ENCODE results near the gene NIPA2. TPM values are rescaled to one million over a fixed set of nuclear protein-coding genes. Genes with fewer than 3 reads are reported as not detected.
"Not testable (repeated sequence)": the region's sequence is repeated elsewhere in the genome, so short reads cannot be mapped to it uniquely, and the experiment has no call there.

NIPA2 gene
- 100 to 1,000 TPM; 113 to 115 TPM for total RNA-seq

DNA sequence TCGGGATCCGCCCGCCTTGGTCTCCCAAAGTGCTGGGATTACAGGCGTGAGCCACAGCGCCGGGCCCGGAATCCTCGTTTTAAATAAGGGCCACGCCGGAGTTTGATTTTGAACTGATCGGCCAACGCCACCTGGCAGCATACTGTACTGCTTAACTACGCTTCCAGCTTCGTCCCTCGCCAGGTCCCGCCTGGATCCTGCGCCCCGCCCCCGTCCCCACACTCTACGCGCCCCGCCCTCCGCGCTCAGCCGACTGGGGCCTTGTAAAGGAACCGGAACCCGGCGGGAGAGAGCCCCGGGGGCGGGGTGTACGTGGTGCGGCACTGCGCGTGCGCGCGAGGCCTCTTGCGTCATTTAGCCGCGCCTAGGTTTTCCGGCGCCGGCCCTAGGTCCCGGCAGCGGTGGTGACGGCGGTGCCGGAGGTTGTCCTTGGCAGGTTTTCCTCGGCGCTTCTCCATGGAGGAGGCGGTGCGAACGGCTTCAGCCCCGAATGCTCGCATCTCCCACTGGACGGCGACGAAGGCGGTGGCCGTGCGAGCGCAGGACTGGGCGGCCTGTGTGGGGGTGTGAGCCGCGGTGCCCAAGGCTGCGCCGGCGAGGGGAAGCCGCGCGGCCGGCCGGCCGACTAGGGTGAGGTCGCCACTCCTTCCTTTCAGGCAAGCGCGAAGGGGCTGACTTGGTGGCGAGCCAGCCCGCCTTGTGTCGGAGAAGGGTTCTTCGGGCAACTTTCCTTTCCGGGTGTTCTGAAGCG is at the start of gene NIPA2:
NIPA2 (plus strand) TSS at position 375 of the 751 bp plus-strand sequence. CDS start 13,066 bp downstream, outside the sequence.
- CTCF ChIA-PET: interaction anchor here (1.3 kb wide), 1 partner anchor 17 kb away, joined by 3 read pairs; no protein-coding TSS in a partner anchor
- POLR2A ChIA-PET: interaction anchor here (0.6 to 1.4 kb wide), 5 partner anchors 13 to 201 kb away, joined by 3 to 5 read pairs (median 3); partner anchors contain the start of gene TUBGCP5

DNA sequence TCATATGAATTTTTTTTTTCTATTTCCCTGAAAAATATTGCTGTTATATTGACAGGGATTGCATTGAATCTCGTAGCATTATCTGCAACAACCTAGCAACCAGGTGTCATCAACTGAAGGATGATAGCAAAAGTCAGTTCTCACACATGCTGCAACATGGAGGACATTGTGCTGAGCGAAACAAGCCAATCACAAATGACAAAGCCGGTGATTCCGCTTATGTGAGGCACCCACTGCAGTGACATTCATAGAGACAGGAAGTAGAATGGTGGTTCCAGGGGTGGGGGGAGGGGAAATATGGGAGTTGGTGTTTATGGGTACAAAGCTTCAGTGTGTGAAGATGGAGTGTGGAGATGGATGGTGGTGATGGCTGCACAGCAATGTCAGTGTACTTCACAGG is 44.4 kb upstream of the NIPA2 start:
- ChIA-PET POLR2A (interaction anchor here (0.6 kb wide), 1 partner anchor 41 kb away, joined by 3 read pairs; no protein-coding TSS in a partner anchor), CTCF (no interaction called here)

DNA sequence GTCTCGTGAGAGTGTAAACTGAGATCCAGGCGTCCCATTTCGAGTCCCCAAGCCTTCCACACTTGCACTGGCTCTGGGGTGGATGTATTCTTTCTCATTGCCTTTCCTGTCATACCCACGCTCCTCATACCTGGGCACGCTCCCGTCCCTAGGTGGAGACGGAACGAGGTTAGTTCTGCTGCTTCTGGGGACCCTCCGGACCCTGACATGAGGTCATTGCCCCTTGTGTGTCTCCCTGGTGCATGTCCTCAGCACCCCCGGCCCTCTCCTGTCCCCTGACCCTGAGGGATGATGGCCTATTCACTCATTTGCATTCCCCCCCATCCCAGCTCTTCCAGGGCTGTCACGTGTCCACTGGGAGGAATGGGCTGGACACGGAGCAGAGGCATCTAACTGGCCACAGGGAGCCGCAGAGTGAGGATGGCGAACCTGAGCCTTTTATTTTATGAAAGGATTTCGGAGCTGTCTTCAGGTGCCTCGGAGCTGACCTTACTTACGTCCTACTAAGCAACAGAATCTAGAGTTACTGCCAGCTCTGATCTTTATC is 43.8 kb upstream of the NIPA2 start:
- POLR2A ChIA-PET: interaction anchor here (0.6 kb wide), 1 partner anchor 41 kb away, joined by 3 read pairs; no protein-coding TSS in a partner anchor
- CTCF ChIA-PET: no interaction called here

DNA sequence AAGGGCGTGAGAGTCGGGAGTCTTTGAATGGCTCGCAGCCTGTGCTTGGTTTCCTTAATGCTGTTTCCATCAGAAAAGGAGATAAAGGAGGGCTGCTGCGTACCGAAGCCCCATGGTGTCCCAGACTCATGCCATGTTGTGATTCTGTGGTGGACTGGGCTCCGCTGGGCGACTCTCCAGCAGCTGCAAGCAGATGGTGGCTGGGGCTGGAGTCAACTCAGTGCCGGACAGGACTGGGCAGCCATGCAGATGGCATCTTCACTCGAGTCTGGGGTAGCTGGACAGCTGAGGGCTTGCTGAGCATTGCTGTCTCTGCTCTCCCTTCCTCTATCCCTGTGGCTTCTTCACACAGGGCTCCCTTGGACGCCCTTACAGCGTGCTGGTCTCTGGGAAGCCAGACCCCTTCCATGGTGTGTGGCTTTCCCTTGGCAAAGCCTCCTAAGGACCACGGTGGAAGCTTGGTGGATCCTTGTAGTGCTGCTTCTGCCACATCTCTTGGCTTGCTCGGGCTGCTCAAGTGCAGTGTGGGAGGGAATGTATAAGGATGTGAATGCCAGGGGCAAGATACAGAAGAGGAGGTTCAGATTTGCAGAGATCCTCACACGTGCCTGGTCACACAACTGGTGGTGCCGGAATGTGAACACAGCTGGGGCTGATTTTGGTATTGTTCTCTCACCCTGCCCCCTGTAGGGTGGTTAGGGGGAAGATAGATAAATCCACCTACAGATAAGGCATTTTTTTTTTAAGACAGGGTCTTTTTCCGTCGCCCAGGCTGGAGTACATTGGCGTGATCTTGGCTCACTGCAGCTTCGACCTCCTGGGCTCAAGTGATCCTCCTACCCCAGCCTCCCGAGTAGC is 43.0 kb upstream of the NIPA2 start:
- CTCF ChIA-PET: no interaction called here
- POLR2A ChIA-PET: interaction anchor here (1.3 kb wide), 1 partner anchor 43 kb away, joined by 3 read pairs; the partner anchor contains the start of gene NIPA2

DNA sequence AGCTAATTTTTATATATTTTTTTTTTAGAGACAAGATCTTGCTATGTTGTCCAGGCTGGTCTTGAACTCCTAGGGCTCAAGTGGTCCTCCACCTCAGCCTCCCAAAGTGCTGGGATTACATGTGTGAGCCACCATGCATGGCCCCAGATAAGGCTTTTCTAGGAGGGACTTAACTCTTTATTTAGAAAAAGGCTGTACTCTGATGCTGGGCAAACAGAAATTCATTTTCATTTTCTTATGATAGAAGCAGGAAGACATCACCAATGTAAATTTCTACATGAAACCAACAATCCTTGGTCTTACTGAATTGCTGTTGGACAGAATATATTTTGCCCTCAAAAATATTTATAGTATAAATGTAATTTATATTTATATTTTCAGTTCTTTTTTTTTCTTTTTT is 42.4 kb upstream of the NIPA2 start:
- POLR2A ChIA-PET: interaction anchor here (1.3 kb wide), 1 partner anchor 42 kb away, joined by 3 read pairs; the partner anchor contains the start of gene NIPA2
- CTCF ChIA-PET: no interaction called here

DNA sequence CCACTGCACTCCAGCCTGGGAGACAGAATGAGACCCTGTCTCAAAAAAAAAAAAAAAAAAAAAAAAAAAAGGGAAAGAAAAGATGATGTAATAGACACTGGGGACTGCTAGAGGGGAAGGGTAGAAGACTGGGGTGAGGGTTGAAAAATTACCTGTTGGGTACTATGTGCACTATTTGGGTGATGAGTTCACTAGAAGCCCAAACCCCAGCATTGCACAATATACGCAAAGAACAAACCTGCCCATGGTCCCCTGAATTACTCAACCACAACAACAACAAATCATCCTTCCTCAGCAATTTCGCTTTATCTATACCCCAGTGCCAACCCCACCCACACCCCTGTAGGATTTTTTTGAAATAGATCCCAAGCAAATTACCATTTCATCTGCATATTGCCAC is 38.6 kb upstream of the NIPA2 start:
- CTCF ChIA-PET: no interaction called here
- POLR2A ChIA-PET: no interaction called here

DNA sequence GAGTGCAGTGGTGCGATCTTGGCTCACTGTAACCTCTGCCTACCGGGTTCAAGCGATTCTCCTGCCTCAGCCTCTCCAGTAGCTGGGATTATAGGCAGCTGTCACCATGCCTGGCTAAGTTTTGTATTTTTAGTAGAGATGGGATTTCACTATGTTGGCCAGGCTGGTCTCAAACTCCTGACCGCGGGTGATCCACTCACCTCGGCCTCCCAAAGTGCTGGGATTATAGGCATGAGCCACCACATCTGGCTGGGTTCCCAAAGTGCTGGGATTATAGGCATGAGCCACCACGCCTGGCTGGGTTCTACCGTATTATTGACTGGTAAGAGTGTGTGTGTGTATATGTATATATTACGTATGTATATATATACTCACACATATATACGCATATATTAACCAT is 35.5 kb upstream of the NIPA2 start:
- CTCF ChIA-PET: interaction anchor here (0.7 kb wide), 1 partner anchor 45 kb away, joined by 3 read pairs; no protein-coding TSS in a partner anchor
- POLR2A ChIA-PET: not testable (repeated sequence)

DNA sequence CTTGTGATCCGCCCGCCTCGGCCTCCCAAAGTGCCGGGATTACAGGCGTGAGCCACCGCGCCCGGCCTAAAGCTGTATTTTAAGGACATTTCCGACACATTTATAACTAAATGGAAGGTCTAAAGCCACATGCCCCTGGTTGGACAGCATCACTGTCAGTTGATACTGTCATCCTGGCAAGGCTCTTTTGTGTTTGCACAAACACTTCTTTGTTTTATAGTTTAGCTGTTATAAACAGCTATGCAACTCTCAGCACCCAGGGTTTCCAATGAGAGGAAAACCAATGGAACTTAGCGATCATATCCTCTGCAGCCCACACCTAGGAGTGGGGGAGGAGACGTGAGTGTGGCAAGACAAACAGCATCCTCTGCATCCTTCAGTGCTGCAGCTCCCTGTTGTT is 32.3 kb upstream of the NIPA2 start:
- ChIA-PET POLR2A (interaction anchor here (0.6 kb wide), 1 partner anchor 47 kb away, joined by 5 read pairs; no protein-coding TSS in a partner anchor), CTCF (no interaction called here)

DNA sequence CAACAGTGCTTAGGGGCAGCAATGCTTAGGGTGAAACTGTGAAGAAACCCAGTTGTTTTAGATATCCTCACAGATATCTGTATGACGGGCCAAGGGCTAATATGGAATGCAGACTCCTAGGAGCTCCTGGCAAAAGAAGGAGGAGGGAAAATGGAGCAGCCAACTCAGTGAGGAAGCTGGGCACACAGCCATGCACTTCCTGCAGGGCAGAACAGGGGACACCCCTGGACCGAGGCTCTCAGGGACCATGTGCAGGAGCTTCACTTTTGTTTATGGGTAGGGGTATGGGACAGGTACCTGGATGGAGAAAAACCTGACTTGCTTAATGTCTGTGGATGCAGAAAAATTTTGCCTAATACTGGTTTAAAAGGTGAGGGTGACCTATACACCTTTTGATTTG is 31.8 kb upstream of the NIPA2 start:
- POLR2A ChIA-PET: no interaction called here
- CTCF ChIA-PET: no interaction called here

DNA sequence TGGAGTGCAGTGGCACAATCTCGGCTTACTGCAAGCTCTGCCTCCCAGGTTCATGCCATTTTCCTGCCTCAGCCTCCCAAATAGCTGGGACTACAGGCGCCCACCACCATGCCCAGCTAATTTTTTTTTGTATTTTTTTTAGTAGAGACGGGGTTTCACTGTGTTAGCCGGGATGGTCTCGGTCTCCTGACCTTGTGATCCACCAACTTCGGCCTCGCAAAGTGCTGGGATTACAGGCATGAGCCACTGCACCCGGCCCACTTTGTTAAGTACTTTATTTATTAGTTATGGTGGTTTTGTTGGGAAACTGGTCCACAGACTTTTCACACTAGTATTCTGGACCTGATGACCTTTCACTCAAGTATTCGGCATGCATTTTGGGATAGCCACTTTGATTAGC is 30.6 kb upstream of the NIPA2 start:
- CTCF ChIA-PET, POLR2A ChIA-PET: not testable (repeated sequence)

DNA sequence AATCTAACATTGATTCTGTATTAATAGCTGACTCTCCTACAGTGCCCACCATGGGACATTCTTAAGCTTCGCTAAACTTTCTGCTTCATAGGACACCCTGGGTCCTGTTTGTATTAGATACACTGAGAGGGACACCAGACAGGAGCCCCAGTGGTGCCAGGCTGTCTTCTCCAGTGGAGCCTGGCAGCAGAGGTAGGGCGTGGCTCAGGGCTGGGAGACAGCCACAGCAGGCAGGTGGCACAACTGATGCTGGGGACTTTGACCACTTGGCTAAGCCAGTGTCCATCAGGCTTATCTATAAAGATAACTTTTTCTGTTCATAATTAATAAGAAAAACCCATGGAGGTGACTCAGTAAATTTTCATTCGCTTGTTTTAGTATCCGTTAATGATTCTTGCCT is 30.2 kb upstream of the NIPA2 start:
- POLR2A ChIA-PET: no interaction called here
- CTCF ChIA-PET: no interaction called here

DNA sequence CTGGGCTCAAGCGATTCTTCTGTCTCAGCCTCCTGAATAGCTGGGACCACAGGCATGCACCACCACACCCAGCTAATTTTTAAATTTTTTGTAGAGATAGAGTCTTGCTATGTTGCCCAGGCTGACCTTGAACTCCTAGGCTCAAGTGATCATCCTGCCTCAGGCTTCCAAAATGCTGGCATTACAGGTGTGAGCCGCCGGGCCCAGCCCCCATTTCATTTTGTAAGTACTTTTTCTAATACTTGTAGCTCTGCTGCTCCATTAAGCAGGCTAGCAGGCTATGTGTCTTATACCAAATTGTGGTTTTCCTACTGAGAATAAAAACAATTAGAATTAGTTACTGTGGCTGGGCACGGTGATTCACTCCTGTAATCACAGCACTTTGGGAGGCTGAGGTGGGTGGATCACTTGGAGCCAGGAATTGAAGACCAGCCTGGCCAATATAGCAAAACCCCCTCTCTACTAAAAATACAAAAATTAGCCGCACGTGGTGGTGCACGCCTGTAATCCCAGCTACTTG is 29.6 kb upstream of the NIPA2 start:
- POLR2A ChIA-PET: no interaction called here

DNA sequence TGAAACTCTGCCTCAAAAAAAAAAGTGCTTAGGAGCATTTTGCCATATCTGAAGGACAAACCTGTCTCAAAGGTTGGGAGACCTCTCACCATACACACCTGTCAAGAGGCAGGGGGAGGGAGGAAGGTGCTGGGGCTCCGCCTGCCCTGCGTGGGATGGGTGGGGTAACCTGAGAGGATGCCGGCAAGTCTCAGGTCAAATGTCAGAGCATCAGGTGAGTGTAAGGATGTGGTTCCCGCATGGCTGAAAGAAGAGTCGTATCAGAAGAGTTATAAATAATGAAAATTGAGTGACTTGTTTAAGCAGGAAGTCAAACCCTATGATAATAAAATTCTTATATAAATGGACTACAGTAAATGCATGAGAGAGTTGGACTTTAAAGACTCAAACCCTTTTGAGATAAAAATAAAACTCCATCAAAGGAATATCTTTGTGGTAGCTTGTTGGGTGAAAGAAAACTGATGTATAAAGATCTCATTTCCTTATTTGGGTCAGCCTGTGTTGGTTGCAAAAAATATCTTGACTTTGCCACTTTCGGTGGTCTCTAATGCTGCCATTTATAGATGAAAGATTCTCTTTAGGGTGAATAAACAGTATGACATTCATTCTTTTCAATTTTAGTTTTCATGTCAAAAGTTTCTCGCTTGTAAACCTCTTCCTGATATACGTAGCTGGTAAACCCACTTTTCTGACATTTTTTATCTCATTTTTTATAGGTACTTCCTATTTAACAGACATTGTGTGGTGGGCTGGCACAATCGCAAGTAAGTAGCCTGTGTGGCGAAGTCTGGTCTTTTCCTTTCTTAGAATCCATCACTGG is 28.2 kb upstream of the NIPA2 start:
- ChIA-PET CTCF (interaction anchor here (0.6 kb wide), 1 partner anchor 27 kb away, joined by 3 read pairs; no protein-coding TSS in a partner anchor), POLR2A (no interaction called here)

More for the DNA sequence above, 29.6 kb upstream of the NIPA2 start:
- CTCF ChIA-PET: no interaction called here

DNA sequence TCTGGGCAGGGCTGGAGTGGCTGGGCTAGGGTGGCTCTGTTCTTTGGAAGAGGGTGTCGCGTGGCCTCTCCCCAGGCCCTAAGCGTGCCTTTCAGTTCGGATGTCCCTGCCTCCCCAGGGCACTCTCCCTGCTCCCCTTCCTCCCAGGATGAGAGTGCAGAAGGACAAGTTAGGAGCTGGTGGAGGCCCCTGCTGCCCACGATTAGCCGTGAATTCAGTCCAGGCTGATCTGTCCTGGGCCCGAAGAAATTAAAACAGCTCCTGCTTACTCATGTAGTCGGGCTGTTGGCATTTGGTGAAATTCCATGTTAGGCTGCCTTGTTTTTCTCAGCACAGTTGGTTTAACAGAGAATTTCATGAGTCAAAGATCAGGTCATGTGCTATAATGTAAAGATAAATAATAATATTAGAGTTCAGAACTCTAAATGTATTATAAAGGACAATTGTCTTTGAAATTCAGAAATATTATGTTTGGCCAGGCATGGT is 27.6 kb upstream of the NIPA2 start:
- CTCF ChIA-PET: interaction anchor here (0.6 kb wide), 1 partner anchor 27 kb away, joined by 3 read pairs; no protein-coding TSS in a partner anchor
- POLR2A ChIA-PET: no interaction called here

DNA sequence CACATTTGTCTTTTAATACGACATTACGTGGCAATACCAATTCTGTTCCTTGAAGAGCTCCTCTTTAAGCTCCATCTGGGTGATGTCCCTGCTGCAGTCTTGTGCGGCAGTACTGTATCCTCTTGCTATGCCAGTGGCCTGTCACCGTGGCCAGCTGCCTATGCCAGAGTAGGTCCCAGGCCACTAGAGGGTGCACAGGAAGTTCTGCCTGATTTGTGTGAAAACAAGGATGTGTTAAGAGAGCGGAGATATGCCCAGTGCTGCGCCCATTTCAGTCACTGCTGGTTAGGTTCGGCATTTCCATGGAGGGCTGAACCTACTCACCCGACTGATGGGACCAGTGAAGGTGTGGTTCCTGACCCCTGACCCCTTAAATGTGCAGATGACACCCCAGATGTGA is 26.8 kb upstream of the NIPA2 start:
- ChIA-PET CTCF (no interaction called here), POLR2A (no interaction called here)

DNA sequence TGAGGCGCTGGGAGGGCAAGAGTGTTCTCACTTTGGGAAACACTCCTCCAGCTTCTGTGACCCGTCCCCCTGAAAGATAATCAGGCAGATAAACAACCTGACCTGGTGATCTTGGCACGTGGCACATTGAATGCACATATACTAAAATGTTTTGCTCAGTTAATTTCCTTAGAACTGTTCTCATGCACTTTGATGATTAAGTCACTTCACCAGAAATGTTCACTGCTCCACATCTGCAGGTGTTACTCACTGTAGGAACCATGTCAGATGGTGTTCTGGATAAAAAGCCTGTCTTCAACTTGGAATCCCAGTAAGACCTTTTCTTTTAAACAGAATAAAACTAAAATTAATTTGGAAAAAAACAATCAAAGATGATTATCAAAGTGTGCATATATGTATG is 24.6 kb upstream of the NIPA2 start:
- POLR2A ChIA-PET: no interaction called here
- CTCF ChIA-PET: no interaction called here

DNA sequence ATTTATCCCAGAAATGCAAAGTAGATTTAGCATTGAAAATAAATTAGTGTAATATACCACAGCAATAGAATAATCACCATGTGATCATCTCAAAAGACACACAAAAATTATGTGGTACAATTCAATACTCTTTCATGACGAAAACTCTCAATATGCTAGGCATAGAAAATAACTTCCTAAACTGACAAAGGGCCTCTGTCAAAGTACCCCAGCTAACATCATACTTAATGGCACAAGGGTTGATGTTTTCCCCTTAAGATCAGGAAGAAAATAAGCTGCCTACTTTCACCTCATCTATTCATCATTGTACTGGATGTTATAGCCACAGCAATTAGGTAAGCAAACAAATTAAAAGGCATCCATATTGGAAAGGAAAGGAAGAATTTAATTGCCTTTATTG is 22.7 kb upstream of the NIPA2 start:
- ChIA-PET CTCF (no interaction called here), POLR2A (no interaction called here)

DNA sequence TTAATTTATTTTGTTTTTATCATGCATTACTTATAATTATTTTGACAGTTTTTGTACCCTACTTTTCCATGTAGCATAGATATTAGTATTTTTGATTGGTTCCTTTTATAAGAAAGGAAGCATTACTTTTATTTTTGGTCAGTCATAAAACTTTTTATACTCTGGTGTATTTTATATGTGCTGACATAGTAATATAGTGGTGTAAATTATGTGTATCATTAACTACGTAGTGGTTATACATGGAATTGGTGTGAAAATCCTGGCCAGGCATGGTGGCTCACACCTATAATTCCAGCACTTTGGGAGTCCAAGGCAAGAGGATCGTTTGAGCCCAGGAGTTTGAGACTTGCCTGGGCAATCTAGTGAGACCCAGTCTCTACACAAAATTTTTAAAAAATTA is 18.8 kb upstream of the NIPA2 start:
- ChIA-PET POLR2A (no interaction called here), CTCF (no interaction called here)

DNA sequence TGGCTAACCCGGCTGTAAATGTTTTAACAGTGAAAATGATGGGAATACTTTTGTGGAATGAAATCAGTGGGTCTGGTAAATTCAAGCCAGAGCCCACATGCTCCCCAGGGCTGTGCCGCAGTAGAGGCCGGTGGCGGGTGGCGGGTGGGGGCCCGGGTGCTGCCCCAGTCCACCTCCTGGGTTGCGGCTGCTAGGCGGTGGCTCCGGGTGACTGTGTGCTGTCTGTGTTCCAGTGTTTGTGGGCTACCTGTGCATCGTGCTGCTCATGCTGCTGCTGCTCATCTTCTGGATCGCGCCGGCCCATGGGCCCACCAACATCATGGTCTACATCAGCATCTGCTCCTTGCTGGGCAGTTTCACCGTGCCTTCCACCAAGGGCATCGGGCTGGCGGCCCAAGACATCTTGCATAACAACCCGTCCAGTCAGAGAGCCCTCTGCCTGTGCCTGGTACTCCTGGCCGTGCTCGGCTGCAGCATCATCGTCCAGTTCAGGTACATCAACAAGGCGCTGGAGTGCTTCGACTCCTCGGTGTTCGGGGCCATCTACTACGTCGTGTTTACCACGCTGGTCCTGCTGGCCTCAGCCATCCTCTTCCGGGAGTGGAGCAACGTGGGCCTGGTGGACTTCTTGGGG is 14.9 kb upstream of the NIPA2 start:
- ChIA-PET POLR2A (no interaction called here), CTCF (interaction anchor here (0.7 kb wide), 1 partner anchor 8 kb away, joined by 3 read pairs; no protein-coding TSS in a partner anchor)

All from activated CD8-positive, alpha-beta memory T cell treated with anti-CD3 and anti-CD28 coated beads for 36 hours (primary cell).